ENCODE measurements around the gene ZFYVE28.
A peak's percentile ranks its signal among the peaks of the same experiment; 100 is the strongest.

Gene ZFYVE28

GRCh38 chr4:2427383-2428334 is 9.2 kb upstream of the ZFYVE28 start:
- no peak for DNase-seq

- no peak for DNase-seq
Measured at GRCh38 chr4:2426711-2427275, 8.3 kb upstream of the ZFYVE28 start.

GRCh38 chr4:2426069-2426397 is 7.6 kb upstream of the ZFYVE28 start:
- no peak for DNase-seq

GRCh38 chr4:2425386-2426068 is 7.1 kb upstream of the ZFYVE28 start:
- DNase-seq: no peak

GRCh38 chr4:2424581-2424980 is 6.1 kb upstream of the ZFYVE28 start:
- no peak for DNase-seq

GRCh38 chr4:2423695-2424094 is 5.2 kb upstream of the ZFYVE28 start:
- no peak for DNase-seq

- DNase-seq: no peak
Measured at GRCh38 chr4:2423066-2423465, 4.6 kb upstream of the ZFYVE28 start.

GRCh38 chr4:2421928-2422327 is 3.5 kb upstream of the ZFYVE28 start:
- DNase-seq: no peak

- DNase-seq: no peak
Measured at GRCh38 chr4:2419814-2420213, 1.4 kb upstream of the ZFYVE28 start.

GRCh38 chr4:2418650-2419571 is 466 bp upstream of the ZFYVE28 start, which contains the start of gene CFAP99:
CFAP99 (plus strand) TSS chr4:2418955.
- DNase-seq: peak; percentile 90

- DNase-seq: no peak
Measured at GRCh38 chr4:2417226-2417764, 1.1 kb downstream of the ZFYVE28 start.

- DNase-seq: no peak
Measured at GRCh38 chr4:2416564-2417225, 1.8 kb downstream of the ZFYVE28 start.

GRCh38 chr4:2415881-2416563 is 2.4 kb downstream of the ZFYVE28 start:
- no peak for DNase-seq

GRCh38 chr4:2415213-2415612 is 3.2 kb downstream of the ZFYVE28 start:
- DNase-seq: no peak

- DNase-seq: peak; percentile 29
Measured at GRCh38 chr4:2413821-2414610, 4.4 kb downstream of the ZFYVE28 start.

GRCh38 chr4:2412885-2413716 is 5.3 kb downstream of the ZFYVE28 start:
- DNase-seq: peak; percentile 92

- no peak for DNase-seq
Measured at GRCh38 chr4:2412534-2412884, 5.9 kb downstream of the ZFYVE28 start.

GRCh38 chr4:2411786-2412510 is 6.5 kb downstream of the ZFYVE28 start:
- DNase-seq: no peak

GRCh38 chr4:2409381-2409783 is 9.1 kb downstream of the ZFYVE28 start:
- no peak for DNase-seq
